ENCODE results near the gene CFAP69. TPM values are rescaled to one million over a fixed set of nuclear protein-coding genes. Genes with fewer than 3 reads are reported as not detected.

CFAP69 gene
- total RNA-seq, 1 experiment from 2014 or later, result 2.4 TPM

Other genes starting within 250 kb of the CFAP69 start
- gene STEAP1, start 90.7 kb upstream of the CFAP69 start, total RNA-seq (2021), result 188 and 213 TPM in 2 replicates
- 114 and 134 TPM in 2 replicates for gene STEAP2, start 33.4 kb upstream of the CFAP69 start, total RNA-seq (2021)
- not detected in 2 replicates for gene FAM237B, start 76.1 kb downstream of the CFAP69 start, total RNA-seq (2021)
- 32.9 and 34.7 TPM in 2 replicates for gene GTPBP10, start 101.5 kb downstream of the CFAP69 start, total RNA-seq (2021)
- 32.9 and 35.1 TPM in 2 replicates for gene CLDN12, start 158.3 kb downstream of the CFAP69 start, total RNA-seq (2021)
- not detected in 2 replicates for gene PTTG1IP2, start 224.5 kb downstream of the CFAP69 start, total RNA-seq (2021)